RWPE1 (cell line): Measurements from ENCODE around the gene TMOD2.
A peak's percentile ranks its signal among the peaks of the same experiment; 100 is the strongest.

Source experiments
- CTCF ChIA-PET: fragments of 350-600 bp; sonication (Branson Sonifier 250); formaldehyde crosslinking; extraction: SDS; loops from one replicate; lab custom pipeline; 2021; lab: Yijun Ruan, JAX
- POLR2A ChIA-PET: fragments of 400-600 bp; formaldehyde crosslinking; extraction: SDS; loops from one replicate; lab custom pipeline; 2020; ENCODE audit warnings: antibody characterized with exemption; ENCODE audit not compliant: low non-redundant PET; lab: Yijun Ruan, JAX
- DNase-seq: peaks from one replicate; pipeline ENCODE4 v3.0.0; 2012; ENCODE audit warnings: low spot score
- H3K27ac ChIP-seq: fragments of 450-650 bp; 2 replicates; pipeline ENCODE4 v1.5.1; 2017
- TF ChIP-seq, protein P1 (sequence below): fragments of 450-650 bp; conservative IDR thresholded peaks from 2 replicates; pipeline ENCODE4 v1.5.1; 2017; ENCODE audit warnings: low read depth, mild to moderate bottlenecking

The TMOD2 gene

DNA sequence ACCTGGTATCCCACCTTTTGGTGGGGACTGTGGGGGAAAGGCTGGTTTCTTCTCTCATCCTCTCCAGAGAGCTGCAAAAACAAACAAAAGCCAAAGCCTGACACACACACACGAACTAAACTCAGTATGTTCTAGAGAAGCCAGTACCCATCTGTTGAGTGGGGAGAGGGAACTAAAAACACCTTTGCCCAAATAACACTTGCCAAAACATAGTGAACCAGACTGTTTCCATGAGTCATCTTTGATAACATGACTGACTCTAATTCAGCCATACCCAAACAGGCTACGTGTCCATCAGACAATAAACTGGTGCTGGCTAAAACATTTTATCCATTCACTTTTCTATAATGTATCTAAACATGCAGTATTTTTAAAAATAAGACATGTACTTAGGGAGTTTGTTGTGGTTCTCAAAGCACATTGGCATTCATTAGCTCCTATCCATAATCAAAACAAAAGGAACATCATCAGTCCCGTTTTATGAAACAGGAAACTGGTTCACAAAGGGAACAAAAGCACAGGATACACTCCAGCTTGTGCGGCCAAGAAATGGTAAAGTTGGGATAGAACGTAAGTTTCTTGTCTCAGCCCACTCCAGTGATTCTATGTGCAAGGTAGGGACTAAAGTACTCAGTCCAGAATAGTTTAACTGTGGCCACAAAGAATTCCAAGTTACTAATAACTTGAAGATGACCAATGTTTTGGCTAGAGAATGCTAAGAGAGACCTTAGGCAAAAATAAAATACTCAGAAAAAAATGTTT lies 30.0 kb upstream of the TMOD2 start:
- ChIA-PET POLR2A (interaction anchor here (0.7 kb wide), 1 partner anchor 49 kb away, joined by 3 read pairs; no protein-coding TSS in a partner anchor), CTCF (interaction anchor here (0.7 kb wide), 1 partner anchor 55 kb away, joined by 3 read pairs; no protein-coding TSS in a partner anchor)
- TF ChIP-seq, protein P1, sequence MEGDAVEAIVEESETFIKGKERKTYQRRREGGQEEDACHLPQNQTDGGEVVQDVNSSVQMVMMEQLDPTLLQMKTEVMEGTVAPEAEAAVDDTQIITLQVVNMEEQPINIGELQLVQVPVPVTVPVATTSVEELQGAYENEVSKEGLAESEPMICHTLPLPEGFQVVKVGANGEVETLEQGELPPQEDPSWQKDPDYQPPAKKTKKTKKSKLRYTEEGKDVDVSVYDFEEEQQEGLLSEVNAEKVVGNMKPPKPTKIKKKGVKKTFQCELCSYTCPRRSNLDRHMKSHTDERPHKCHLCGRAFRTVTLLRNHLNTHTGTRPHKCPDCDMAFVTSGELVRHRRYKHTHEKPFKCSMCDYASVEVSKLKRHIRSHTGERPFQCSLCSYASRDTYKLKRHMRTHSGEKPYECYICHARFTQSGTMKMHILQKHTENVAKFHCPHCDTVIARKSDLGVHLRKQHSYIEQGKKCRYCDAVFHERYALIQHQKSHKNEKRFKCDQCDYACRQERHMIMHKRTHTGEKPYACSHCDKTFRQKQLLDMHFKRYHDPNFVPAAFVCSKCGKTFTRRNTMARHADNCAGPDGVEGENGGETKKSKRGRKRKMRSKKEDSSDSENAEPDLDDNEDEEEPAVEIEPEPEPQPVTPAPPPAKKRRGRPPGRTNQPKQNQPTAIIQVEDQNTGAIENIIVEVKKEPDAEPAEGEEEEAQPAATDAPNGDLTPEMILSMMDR: no peak
- no peak overlapping the region for H3K27ac ChIP-seq
- DNase-seq: no peak

DNA sequence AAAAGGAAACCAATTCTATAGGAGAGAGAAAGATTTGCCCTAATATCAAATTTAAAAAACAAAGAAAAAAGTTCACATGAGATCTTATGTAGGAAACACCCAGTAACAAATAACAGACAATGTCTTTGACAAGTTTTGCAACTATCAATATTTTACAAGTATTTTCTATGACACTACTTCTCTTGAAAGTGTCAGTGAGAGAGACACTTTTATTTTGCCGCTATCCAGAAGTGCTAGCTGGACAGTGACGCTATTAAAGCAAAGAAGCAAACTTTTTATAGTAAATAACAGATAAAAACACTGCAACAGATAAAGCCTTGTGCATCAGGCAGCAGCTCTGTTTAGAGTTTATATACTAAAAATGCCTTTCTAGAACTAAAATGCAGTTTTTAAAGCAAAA lies 27.2 kb upstream of the TMOD2 start:
- DNase-seq: no peak
- ChIA-PET POLR2A (no interaction called here), CTCF (no interaction called here)
- H3K27ac ChIP-seq: no peak overlapping the region
- TF ChIP-seq, protein P1: no peak

DNA sequence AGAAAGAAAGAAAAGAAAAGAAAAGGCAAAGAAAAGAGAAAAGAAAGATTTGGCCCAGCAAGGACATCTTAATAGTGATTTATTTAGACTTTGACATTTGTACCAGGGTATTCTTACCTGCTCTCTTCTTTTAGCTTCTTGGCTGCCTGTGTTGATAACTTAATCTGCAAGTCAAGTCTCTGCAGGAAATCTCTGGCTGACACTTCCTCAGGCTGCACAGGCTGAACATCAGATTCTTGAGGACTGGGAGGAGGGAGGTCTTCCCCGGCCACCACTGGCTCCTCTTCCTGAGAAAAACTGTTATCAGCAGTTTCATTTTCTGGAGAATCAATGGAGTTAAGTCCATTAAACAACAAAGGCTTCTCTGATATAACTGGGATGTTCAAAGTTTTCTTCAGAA lies 26.7 kb upstream of the TMOD2 start:
- DNase-seq: no peak
- ChIA-PET CTCF (no interaction called here), POLR2A (no interaction called here)
- TF ChIP-seq, protein P1: no peak
- H3K27ac ChIP-seq: no peak overlapping the region

DNA sequence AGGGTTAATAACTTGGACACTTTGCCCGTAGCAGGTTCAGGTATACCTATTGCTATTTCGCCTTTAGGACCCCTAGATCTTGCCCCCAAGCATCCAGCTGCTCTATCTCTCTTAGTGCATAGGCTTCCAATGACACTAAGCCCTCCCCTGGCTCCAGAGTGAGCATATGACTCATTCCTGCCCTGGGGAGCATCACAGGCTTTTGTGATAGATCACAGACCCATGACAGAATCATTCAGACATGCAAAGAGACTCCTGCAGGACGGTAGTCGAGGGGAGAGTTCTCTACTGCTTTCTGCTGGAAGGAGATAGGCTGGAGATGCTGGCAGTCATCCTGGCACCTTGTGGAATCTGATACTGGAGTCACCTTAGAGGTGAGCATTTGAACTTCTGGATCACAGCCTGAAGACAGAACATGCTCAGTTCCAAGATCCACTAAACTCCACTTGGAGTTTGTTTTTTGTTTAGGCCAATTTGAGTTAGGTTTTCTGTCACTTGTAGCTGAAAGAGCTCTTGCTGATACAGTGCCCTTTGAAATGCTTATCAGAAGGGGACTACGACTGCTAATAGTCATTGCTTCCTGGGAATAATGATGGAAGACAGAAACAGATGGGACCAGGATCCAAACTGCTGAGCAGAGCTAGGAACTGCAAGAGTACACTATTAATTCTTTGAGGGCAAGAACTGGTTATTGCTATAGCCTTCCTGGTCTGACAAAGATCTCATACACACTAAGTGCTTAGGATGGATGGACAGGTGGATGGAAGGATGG lies 24.9 kb upstream of the TMOD2 start:
- ChIA-PET POLR2A (no interaction called here), CTCF (interaction anchor here (0.6 to 1.4 kb wide), 4 partner anchors 29 to 352 kb away, joined by 3 to 9 read pairs (median 4); no protein-coding TSS in a partner anchor)
- TF ChIP-seq, protein P1: no peak
- peak; percentile 96 for DNase-seq
- H3K27ac ChIP-seq: no peak overlapping the region

DNA sequence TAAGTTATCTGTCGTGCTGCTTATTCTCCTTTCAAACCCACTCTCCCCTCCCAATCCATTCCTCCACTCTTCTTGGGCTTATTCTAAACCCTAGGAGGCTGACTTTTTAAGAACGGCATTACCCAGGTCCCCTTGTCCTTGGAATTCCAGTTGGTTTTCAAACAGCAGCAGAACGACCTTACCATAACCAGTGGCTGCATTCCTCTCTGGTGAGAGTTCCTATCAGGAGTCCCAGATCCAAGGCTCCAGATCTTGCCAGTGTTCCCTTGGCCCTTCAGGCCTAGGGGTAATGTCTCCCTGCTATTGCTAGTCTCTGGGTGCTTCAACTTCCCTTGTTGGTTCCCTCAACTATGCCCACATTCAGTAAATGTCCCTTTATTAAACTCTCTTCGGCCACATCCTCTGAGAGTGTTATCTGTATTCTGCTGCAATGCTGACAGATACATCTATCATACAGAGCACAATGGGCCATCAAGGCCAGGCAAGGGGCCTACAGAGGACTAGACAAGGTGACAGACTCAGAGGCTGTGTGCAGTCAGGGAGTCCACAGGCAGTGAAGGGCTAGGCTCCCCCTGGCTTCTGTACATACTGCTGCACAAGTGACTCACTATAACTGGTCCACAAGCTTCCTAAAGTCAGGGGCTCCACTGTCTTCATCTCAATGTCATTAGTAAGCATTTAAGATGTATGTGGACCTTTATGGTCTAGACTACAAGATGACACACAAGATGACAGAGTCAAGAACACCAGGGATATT lies 24.1 kb upstream of the TMOD2 start:
- no peak overlapping the region for H3K27ac ChIP-seq
- POLR2A ChIA-PET: no interaction called here
- TF ChIP-seq, protein P1: no peak
- no peak for DNase-seq
- CTCF ChIA-PET: interaction anchor here (0.6 to 1.4 kb wide), 2 partner anchors 50 to 139 kb away, joined by 6 to 9 read pairs; no protein-coding TSS in a partner anchor
